GM18505 (cell line): ENCODE measurements around the gene SAMD14.

Experiments
- ATAC-seq: cut with Tn5 transposase; IDR thresholded peaks from one replicate; pipeline ENCODE4 v1.9.1; 2021; ENCODE audit not compliant: unreplicated experiment
- POLR2A ChIP-seq: IDR thresholded peaks from 4 replicates; pipeline ENCODE4 v1.6.1; 2011; ENCODE audit warnings: borderline replicate concordance; ENCODE audit not compliant: insufficient read depth, insufficient read length; ENCODE audit errors: extremely low read depth

Gene SAMD14

DNA sequence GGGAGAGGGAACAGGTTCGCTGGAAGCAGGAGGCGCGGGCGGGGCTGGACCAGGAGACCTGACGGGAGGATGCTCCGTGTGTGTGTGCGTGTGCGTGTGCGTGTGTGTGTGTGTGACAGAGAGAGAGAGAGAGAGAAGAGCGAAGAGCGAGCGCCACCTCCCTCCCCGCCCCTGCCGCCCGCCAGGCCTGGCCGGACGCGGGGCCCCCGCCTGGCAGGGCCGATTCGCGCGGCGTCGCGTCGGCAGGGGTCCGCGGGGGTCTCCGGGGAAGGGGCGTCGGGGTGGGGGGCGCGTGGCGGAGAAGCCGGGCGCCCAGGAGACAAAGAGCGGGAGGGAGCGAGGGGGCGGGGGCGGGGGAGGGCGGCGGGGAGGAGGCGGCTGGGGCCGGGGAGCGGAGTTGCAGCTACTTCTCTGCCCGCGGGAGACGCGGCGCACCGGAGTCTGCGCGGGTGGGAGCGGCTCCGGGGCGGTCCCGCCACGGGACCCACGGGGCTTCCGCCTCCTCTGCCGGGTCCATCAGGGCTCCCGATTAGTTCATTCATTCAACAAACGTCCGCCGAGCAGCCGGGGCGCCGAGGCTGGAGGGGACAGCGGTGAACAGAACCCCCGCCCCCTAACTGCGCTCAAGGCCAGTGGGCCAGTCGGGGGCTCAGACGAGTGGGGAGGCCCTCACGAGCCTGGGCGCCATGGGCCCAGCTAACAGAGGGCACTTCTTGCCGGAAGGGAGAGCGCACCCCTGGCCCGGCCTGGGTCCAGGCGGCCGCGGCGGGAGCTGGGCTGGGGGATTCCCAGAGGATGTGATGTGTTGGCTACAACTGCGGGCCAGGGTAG, at the start of gene SAMD14:
SAMD14 (minus strand) TSS at position 433 of the 831 bp plus-strand sequence. CDS start 5,201 bp downstream, outside the sequence.
- ATAC-seq, result no peak
- peak; percentile 15 for TF ChIP-seq POLR2A

DNA sequence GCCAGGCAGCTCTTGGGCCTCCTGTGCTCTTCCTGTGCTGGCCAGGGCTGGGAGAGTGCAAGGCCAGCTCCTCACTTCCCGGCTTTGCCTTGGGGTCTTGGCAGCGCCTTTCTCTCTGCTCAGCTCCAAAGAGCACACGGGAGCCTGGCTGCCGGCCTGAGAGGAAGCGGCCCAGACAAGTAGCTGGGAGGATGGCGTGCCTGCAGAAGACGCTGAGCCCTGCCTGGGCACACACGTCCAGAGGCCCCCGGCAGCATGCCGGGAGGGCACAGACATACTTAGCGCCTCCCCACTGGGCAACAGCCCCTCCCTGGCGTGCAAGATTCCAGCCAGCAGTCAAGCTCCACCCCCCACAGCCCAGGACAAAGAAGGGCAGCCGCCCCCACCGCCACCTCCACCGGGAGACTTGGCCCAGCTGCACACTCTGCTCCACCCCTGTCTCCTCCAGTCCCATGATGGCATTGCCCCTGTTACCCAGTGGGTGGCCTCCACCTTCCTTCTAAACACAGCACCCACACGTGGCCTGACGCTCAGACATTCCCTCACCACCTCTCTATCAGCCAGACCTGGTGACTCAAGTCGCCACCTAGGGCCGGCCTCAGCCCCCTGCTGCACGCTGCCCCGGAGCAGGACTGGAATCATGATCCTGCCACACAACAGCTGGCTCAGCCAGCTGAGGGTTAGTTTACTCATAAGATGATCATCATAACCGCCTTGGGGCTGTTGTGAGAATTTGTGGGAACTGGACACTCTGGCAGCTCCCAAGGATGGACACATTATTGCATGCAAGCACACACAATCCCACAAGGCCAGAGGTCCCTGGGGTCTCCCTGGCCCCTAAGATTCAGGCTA, 48.2 kb upstream of the SAMD14 start:
- peak; percentile 51 for ATAC-seq
- TF ChIP-seq POLR2A, result no peak

DNA sequence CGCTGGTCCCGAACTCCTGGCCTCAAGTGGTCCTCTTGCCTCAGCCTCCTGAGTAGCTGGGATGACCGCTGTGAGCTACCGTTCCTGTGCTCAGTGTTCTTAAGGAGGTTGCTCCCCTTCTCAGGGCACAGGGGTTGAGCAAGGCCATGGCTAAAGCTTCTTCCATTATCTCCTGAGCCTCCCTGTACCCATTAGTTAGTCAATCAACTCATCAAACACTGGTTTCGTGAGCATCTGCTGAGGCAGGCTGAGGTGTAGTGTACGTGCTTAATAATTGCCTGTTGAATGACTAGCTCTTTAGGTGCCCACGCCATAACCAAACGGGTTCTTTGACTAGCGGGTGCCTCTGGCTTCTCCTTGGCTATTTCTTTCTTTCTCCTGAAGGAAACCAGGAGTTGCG, 47.5 kb upstream of the SAMD14 start:
- no peak for TF ChIP-seq POLR2A

DNA sequence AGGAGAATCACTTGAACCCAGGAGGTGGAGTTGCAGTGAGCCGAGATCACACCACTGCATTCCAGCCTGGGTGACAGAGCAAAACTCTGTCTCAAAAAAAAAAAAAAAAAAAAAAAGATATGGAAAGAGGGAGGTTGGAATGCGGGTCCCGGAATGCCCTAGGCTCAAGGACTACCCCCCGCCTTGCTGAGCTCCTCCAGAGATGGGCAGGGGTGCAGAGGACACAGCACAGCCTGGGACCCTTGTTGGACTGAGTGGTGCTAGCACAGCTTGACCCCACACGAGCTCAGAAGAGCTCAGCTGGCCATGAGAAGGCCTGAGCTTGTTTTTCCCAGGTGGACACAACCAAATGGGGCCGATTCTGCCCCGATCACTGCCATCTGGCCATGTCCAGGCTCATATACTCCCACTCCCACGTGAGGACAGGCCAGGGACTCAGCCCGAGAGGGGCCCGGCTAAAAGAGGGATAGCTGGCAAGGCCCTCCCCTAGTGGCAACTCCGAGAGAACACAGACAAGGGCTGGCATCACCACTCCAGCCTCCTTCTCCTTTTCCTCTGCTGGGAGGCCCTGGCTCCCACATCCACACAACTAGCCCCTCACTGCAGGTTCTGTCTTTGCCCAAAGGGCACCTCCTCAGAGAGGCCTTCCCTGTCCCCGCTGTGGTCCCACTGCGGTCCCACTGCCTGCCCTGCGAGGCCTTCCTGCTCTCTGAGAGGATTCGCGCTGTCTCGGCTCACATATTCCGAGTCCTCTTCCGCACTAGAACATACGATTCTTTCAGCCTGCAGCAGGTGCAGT, 46.8 kb upstream of the SAMD14 start:
- no peak for TF ChIP-seq POLR2A
- no peak for ATAC-seq

More for the DNA sequence above, 47.5 kb upstream of the SAMD14 start:
- ATAC-seq, result no peak

DNA sequence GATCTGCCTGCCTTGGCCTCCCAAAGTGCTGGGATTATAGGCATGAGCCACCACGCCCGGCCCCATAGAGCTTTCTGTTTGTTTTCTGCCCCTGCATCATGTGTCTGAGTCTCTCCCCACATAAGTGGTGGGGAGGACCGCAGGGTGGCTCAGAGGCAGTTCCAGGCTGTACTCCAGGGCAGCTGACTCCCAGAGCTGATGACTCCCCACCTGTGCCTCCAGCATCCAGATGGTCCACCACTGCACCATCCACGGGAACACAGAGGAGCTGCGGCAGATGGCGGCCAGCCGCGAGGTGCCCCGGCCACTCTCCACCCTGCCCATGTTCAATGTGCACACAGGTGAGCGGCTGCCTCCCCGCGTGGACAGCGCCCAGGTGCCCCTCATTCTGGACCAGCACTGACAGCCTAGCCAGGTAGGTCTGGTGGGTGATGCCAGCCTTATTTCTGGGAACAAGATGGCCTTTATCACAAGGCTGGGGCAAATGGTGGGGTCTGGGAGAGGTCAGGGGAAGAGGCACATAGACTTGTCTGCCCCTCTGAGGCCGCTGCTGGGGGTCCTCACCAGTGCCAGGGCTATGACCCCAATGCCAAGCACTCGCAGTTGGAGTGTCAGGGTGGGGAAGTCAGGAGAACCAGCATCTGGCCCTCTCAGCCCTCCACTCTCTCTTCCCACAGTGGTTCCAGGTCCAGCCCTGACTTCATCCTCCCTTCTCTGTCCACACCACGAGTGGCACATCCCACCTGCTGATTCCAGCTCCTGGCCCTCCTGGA, 45.3 kb upstream of the SAMD14 start:
- no peak for TF ChIP-seq POLR2A
- ATAC-seq, result no peak

DNA sequence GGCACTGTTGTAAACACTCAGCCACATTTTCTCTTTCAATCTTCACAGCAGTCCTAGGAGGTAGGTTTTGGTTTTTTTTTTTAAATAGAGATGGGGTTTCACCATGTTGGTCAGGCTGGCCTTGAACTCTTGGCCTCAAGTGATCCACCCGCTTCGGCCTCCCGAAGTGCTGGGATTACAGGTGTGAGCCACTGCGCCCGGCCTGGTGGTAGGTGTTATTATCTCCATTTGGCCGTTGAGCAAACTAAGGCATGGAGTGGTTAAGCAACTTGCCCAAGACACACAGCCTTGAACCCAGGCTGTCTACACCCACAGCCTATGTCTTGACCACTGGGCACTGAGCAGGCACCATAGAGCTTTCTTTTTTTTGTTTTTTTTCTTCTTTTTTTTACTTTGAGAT, 44.5 kb upstream of the SAMD14 start:
- no peak for TF ChIP-seq POLR2A
- no peak for ATAC-seq

DNA sequence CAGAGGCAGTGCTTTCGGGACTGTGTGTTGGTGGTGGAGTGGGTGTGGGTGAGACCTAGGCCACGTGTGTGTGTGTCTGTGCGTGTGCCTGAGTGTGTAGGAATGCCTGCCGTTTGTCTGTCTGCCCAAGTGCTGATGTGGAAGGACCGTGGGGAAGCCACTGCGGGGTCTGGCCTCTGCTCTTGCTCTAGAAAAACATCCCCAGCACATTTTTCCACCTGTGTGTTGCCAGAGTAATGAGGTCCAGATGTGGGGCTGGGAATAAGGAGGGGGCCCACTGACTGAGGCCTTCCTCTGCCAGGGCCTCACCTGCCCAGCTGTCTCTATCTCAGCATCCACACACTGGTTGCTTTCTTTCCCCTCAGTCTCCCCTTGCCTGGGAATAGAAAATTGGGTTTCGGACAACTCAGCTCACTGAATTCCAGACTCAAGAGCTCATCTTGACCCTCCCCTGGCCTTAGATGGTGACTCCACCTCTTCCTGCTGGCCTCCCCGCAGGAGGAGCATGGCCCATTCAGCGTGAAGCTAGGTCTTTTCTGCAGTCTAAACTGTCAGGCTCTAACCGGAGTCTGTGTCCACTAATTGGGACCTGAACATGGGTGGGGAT, 43.5 kb upstream of the SAMD14 start:
- TF ChIP-seq POLR2A, result no peak
- ATAC-seq, result no peak

DNA sequence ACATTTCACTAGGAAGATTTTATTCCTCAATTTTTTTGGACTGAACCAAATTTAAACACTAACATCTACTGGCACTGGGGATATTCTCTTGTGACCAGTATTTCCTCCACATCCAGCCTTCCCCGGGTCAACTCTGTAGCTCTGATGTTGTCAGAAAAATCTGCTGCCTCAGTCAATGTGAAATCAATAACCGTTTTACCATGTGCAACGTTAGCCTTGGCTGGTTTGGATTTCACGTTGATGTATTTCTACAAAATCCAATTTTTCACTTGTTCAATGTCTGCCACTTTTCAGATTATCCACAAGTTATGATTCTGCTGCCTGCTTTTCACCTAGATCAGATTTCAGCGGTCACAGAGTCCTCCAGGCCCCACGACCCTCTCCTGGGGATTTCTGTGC, 43.0 kb upstream of the SAMD14 start:
- no peak for ATAC-seq
- TF ChIP-seq POLR2A, result no peak

DNA sequence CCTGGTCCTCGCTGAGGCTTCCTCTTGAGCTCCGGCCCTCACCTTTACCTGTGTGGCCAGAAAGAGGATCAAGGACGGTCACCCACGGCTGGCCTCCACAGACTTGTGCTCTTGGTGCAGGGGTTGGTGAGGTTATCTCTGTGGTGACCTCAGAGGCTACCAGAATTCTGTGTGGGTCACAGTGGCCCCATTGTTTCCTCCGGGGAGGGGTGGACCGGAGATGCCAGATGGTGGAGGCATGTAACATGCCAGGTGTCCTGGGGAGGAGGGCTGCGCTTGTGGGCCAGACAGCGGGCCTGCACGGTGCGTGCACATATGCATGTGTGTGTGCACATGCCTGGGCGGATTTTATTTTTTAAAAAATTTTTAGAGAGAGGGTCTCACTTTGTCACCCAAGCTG, 42.2 kb upstream of the SAMD14 start:
- no peak for TF ChIP-seq POLR2A
- ATAC-seq, result no peak

DNA sequence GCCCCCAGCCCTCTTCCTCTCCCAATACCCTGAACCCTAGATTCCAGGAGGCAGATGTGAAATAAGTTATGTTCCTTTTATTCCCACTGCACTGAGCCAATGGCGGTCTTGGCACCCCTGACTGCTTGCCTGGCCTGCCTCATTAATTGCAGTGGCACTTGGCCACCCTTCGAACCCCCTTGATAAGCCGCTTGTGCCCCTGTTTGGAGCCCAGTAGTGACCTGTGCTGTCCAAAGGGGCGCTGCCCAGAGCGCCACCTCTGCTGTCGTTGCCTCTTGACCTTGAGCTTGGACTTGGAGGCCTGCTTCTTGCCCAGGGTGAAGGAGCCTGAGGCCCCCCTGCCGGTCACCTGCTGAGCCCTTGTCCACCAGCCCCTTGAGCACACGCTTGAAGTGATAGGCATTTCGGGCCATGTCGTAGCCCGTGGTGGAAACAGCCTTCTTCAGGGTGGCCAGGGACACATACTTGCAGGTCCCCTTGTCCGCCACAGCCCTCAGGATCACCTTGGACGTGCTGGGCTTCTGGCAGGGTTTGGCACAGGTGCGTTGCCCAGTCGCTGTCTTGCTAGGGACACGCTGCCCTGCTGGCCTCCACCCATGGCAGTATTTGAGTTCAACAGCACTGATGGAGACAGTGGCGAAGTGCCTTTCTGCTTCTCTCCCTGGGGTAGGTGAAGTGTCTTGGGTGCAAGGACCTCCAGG, 41.6 kb upstream of the SAMD14 start:
- no peak for TF ChIP-seq POLR2A
- ATAC-seq, result no peak

DNA sequence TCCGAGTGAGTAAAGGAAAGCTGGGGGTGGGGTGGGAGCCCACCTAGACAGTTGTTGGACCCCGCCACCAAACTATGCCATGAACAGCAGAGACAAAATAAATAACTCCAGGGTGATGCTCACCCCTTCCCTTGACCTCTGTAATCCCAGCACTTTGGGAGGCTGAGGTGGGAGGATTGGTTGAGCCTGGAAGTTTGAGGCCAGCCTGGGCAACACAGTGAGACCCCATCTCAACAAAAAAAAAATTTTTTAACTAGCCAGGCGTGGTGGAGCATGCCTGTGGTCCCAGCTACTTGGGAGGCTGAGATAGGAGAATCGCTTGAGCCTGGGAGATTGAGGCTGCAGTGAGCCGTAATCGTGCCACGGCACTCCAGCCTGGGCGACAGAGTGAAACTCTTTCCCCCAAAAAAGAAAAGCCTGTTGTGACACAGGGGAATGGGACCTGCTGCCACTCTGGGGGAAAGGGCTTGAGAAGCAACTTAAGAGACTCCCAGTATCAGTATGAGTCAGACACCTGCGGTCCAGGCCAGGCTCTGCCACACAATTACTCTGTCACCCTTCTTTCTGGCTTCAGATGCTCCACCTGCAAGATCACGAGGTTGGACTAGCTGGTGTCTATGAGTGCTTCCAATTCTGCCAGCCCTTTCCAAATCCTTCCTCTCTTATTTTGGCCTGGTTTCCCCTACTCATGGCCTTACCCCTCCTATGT, 40.9 kb upstream of the SAMD14 start:
- TF ChIP-seq POLR2A, result no peak
- ATAC-seq, result peak; percentile 65
